ENCODE data around the gene CTBP2.

CTBP2 gene

GRCh38 chr10:125066764-125067450 lies 93.5 kb downstream of the CTBP2 start:
- DNase-seq (ENCODE audit: low spot score) = no peak
- H4K91ac ChIP-seq (ENCODE audit: low read depth, low read length, poor library complexity) = no peak overlapping the region
- no peak overlapping the region for H3K18ac ChIP-seq (ENCODE audit: low read length)
- H3K79me1 ChIP-seq (ENCODE audit: low read depth, low read length) = peaks cover 19% of the 10 kb centered on the region
- peaks cover 2 to 47% of the 10 kb centered on the region in 2 donors for H3K36me3 ChIP-seq (replicated peaks in 1 of 2; ENCODE audit: control insufficient read depth in 2 of 2, insufficient read depth in 2 of 2, low read length in 2 of 2)
- no peak overlapping the region for H3K27ac ChIP-seq (replicated peaks; ENCODE audit: low read length)
- H3K14ac ChIP-seq (ENCODE audit: low read length) = no peak overlapping the region
- H3K27me3 ChIP-seq (ENCODE audit: control insufficient read depth in 3 of 3, insufficient read depth in 3 of 3, low read depth in 1 of 3, low read length in 3 of 3) = no peaks in the 10 kb centered on the region
- H3K9ac ChIP-seq (ENCODE audit: low read depth, low read length, poor library complexity) = no peak overlapping the region
- H3K4me3 ChIP-seq (ENCODE audit: low read length in 2 of 2) = no peak overlapping the region
- H2AFZ ChIP-seq (ENCODE audit: low read length) = no peak overlapping the region
- WGBS, 2 donors (ENCODE audit: extremely low coverage in 2 of 2, insufficient read length in 2 of 2, insufficient replicate concordance in 1 of 2) = no CpG with 5 or more reads among the region's 11 CpGs
- no peak overlapping the region for H3K23ac ChIP-seq (ENCODE audit: low read depth, low read length, poor library complexity)
- H2BK5ac ChIP-seq (ENCODE audit: low read length) = no peak overlapping the region
- H2BK120ac ChIP-seq (ENCODE audit: low read depth, low read length) = no peak overlapping the region
- no peak overlapping the region for H2BK15ac ChIP-seq (ENCODE audit: low read length)
- H3K4me1 ChIP-seq (ENCODE audit: control insufficient read depth in 2 of 2, insufficient read depth in 1 of 2, low read depth in 1 of 2, low read length in 2 of 2) = peaks cover 0 to 6% of the 10 kb centered on the region in 2 donors
- H3K9me3 ChIP-seq (replicated peaks in 1 of 2; ENCODE audit: control insufficient read depth in 2 of 2, insufficient read depth in 1 of 2, low read depth in 1 of 2, low read length in 2 of 2) = no peaks in the 10 kb centered on the region
- H2BK12ac ChIP-seq (ENCODE audit: low read length) = no peak overlapping the region
- no peak overlapping the region for H3K4me2 ChIP-seq (ENCODE audit: insufficient read depth, low read length, poor library complexity, severe bottlenecking)
- H4K8ac ChIP-seq (ENCODE audit: low read depth, low read length) = no peak overlapping the region
- no peak overlapping the region for H2AK5ac ChIP-seq (ENCODE audit: low read depth, low read length)
- no peak overlapping the region for H3K4ac ChIP-seq (ENCODE audit: low read length)

GRCh38 chr10:125064681-125065492 lies 95.5 kb downstream of the CTBP2 start:
- Histone ChIP-seq H3K4me2 (ENCODE audit: insufficient read depth, low read length, poor library complexity, severe bottlenecking) (no peak overlapping the region), H3K79me1 (ENCODE audit: low read depth, low read length) (peaks cover 19% of the 10 kb centered on the region), H3K4ac (ENCODE audit: low read length) (no peak overlapping the region), H2AFZ (ENCODE audit: low read length) (no peak overlapping the region), H4K91ac (ENCODE audit: low read depth, low read length, poor library complexity) (no peak overlapping the region), H3K18ac (ENCODE audit: low read length) (no peak overlapping the region), H3K36me3 (replicated peaks in 1 of 2; ENCODE audit: control insufficient read depth in 2 of 2, insufficient read depth in 2 of 2, low read length in 2 of 2) (peaks cover 2 to 42% of the 10 kb centered on the region in 2 donors), H4K8ac (ENCODE audit: low read depth, low read length) (no peak overlapping the region), H2BK120ac (ENCODE audit: low read depth, low read length) (no peak overlapping the region), H2AK5ac (ENCODE audit: low read depth, low read length) (no peak overlapping the region), H3K9ac (ENCODE audit: low read depth, low read length, poor library complexity) (no peak overlapping the region), H3K27me3 (ENCODE audit: control insufficient read depth in 3 of 3, insufficient read depth in 3 of 3, low read depth in 1 of 3, low read length in 3 of 3) (no peaks in the 10 kb centered on the region), H2BK5ac (ENCODE audit: low read length) (no peak overlapping the region), H3K14ac (ENCODE audit: low read length) (no peak overlapping the region), H3K23ac (ENCODE audit: low read depth, low read length, poor library complexity) (peak overlapping the region; percentile 51), H3K27ac (replicated peaks; ENCODE audit: low read length) (no peak overlapping the region), H3K9me3 (replicated peaks in 1 of 2; ENCODE audit: control insufficient read depth in 2 of 2, insufficient read depth in 1 of 2, low read depth in 1 of 2, low read length in 2 of 2) (no peaks in the 10 kb centered on the region), H2BK12ac (ENCODE audit: low read length) (no peak overlapping the region), H3K4me3 (ENCODE audit: low read length in 2 of 2) (no peak overlapping the region), H3K4me1 (ENCODE audit: control insufficient read depth in 2 of 2, insufficient read depth in 1 of 2, low read depth in 1 of 2, low read length in 2 of 2) (peaks cover 13 to 21% of the 10 kb centered on the region in 2 donors), H2BK15ac (ENCODE audit: low read length) (no peak overlapping the region)
- no peak for DNase-seq (ENCODE audit: low spot score)
- WGBS, 2 donors (ENCODE audit: extremely low coverage in 2 of 2, insufficient read length in 2 of 2, insufficient replicate concordance in 1 of 2) = no CpG with 5 or more reads among the region's 8 CpGs

- H3K18ac ChIP-seq (ENCODE audit: low read length) = no peak overlapping the region
- H3K4me2 ChIP-seq (ENCODE audit: insufficient read depth, low read length, poor library complexity, severe bottlenecking) = no peak overlapping the region
- no peak overlapping the region for H3K9ac ChIP-seq (ENCODE audit: low read depth, low read length, poor library complexity)
- no peak overlapping the region for H3K27ac ChIP-seq (replicated peaks; ENCODE audit: low read length)
- no peak overlapping the region for H3K23ac ChIP-seq (ENCODE audit: low read depth, low read length, poor library complexity)
- no peak overlapping the region for H2BK15ac ChIP-seq (ENCODE audit: low read length)
- H3K4ac ChIP-seq (ENCODE audit: low read length) = no peak overlapping the region
- H4K91ac ChIP-seq (ENCODE audit: low read depth, low read length, poor library complexity) = no peak overlapping the region
- H3K14ac ChIP-seq (ENCODE audit: low read length) = no peak overlapping the region
- H3K36me3 ChIP-seq (replicated peaks in 1 of 2; ENCODE audit: control insufficient read depth in 2 of 2, insufficient read depth in 2 of 2, low read length in 2 of 2) = peaks cover 2 to 43% of the 10 kb centered on the region in 2 donors
- no peak for DNase-seq (ENCODE audit: low spot score)
- no peak overlapping the region for H2AK5ac ChIP-seq (ENCODE audit: low read depth, low read length)
- H3K79me1 ChIP-seq (ENCODE audit: low read depth, low read length) = peaks cover 17% of the 10 kb centered on the region
- no peak overlapping the region for H2BK12ac ChIP-seq (ENCODE audit: low read length)
- H3K9me3 ChIP-seq (replicated peaks in 1 of 2; ENCODE audit: control insufficient read depth in 2 of 2, insufficient read depth in 1 of 2, low read depth in 1 of 2, low read length in 2 of 2) = no peaks in the 10 kb centered on the region
- H4K8ac ChIP-seq (ENCODE audit: low read depth, low read length) = no peak overlapping the region
- H2BK5ac ChIP-seq (ENCODE audit: low read length) = no peak overlapping the region
- H3K4me1 ChIP-seq (ENCODE audit: control insufficient read depth in 2 of 2, insufficient read depth in 1 of 2, low read depth in 1 of 2, low read length in 2 of 2) = peaks cover 18 to 30% of the 10 kb centered on the region in 2 donors
- no CpG with 5 or more reads among the region's 23 CpGs for WGBS, 2 donors (ENCODE audit: extremely low coverage in 2 of 2, insufficient read length in 2 of 2, insufficient replicate concordance in 1 of 2)
- no peaks in the 10 kb centered on the region for H3K27me3 ChIP-seq (ENCODE audit: control insufficient read depth in 3 of 3, insufficient read depth in 3 of 3, low read depth in 1 of 3, low read length in 3 of 3)
- H3K4me3 ChIP-seq (ENCODE audit: low read length in 2 of 2) = no peak overlapping the region
- H2BK120ac ChIP-seq (ENCODE audit: low read depth, low read length) = no peak overlapping the region
- no peak overlapping the region for H2AFZ ChIP-seq (ENCODE audit: low read length)
These were observed 97.0 kb downstream of the CTBP2 start for GRCh38 chr10:125063256-125063925.

DNA sequence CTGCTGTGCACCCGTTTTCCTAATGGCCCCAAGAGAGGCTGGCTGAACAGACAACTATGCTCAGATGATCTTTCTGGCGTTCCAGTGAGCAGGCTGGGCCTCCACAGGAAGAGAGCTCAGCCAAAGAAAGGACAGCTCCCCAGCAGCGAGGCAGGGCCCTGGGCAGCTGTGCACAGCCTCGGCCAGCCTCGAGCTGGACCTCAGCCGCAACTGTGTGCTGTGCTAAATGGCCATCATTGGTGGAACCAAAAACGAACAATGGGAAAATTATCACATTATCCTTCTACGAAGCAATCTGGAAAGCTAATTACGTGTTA lies 97.5 kb downstream of the CTBP2 start:
- H3K4ac ChIP-seq (ENCODE audit: low read length) = no peak overlapping the region
- peaks cover 14% of the 10 kb centered on the region for H3K79me1 ChIP-seq (ENCODE audit: low read depth, low read length)
- H2AFZ ChIP-seq (ENCODE audit: low read length) = no peak overlapping the region
- no peak overlapping the region for H3K14ac ChIP-seq (ENCODE audit: low read length)
- H2BK15ac ChIP-seq (ENCODE audit: low read length) = no peak overlapping the region
- H3K27me3 ChIP-seq (ENCODE audit: control insufficient read depth in 3 of 3, insufficient read depth in 3 of 3, low read depth in 1 of 3, low read length in 3 of 3) = no peaks in the 10 kb centered on the region
- H2BK5ac ChIP-seq (ENCODE audit: low read length) = no peak overlapping the region
- H3K9me3 ChIP-seq (replicated peaks in 1 of 2; ENCODE audit: control insufficient read depth in 2 of 2, insufficient read depth in 1 of 2, low read depth in 1 of 2, low read length in 2 of 2) = no peaks in the 10 kb centered on the region
- peaks cover 23 to 35% of the 10 kb centered on the region in 2 donors for H3K4me1 ChIP-seq (ENCODE audit: control insufficient read depth in 2 of 2, insufficient read depth in 1 of 2, low read depth in 1 of 2, low read length in 2 of 2)
- no peak for DNase-seq (ENCODE audit: low spot score)
- no peak overlapping the region for H3K18ac ChIP-seq (ENCODE audit: low read length)
- peak overlapping the region; percentile 25 for H3K9ac ChIP-seq (ENCODE audit: low read depth, low read length, poor library complexity)
- no peak overlapping the region for H2AK5ac ChIP-seq (ENCODE audit: low read depth, low read length)
- H4K8ac ChIP-seq (ENCODE audit: low read depth, low read length) = no peak overlapping the region
- H3K4me3 ChIP-seq (ENCODE audit: low read length in 2 of 2) = no peak overlapping the region
- no peak overlapping the region for H3K27ac ChIP-seq (replicated peaks; ENCODE audit: low read length)
- no peak overlapping the region for H2BK12ac ChIP-seq (ENCODE audit: low read length)
- H3K4me2 ChIP-seq (ENCODE audit: insufficient read depth, low read length, poor library complexity, severe bottlenecking) = no peak overlapping the region
- H3K36me3 ChIP-seq (replicated peaks in 1 of 2; ENCODE audit: control insufficient read depth in 2 of 2, insufficient read depth in 2 of 2, low read length in 2 of 2) = peaks cover 2 to 43% of the 10 kb centered on the region in 2 donors
- H3K23ac ChIP-seq (ENCODE audit: low read depth, low read length, poor library complexity) = no peak overlapping the region
- H2BK120ac ChIP-seq (ENCODE audit: low read depth, low read length) = no peak overlapping the region
- no CpG with 5 or more reads among the region's 9 CpGs for WGBS, 2 donors (ENCODE audit: extremely low coverage in 2 of 2, insufficient read length in 2 of 2, insufficient replicate concordance in 1 of 2)
- H4K91ac ChIP-seq (ENCODE audit: low read depth, low read length, poor library complexity) = no peak overlapping the region
